ENCODE results near the gene RBMS3. TPM values are rescaled to one million over a fixed set of nuclear protein-coding genes. Genes with fewer than 3 reads are reported as not detected.

The RBMS3 gene
- total and polyA plus RNA-seq, 2 of the 13 experiments (the other 11 are each of a cell fraction or from before 2014, with no cell fraction given), result not detected

DNA sequence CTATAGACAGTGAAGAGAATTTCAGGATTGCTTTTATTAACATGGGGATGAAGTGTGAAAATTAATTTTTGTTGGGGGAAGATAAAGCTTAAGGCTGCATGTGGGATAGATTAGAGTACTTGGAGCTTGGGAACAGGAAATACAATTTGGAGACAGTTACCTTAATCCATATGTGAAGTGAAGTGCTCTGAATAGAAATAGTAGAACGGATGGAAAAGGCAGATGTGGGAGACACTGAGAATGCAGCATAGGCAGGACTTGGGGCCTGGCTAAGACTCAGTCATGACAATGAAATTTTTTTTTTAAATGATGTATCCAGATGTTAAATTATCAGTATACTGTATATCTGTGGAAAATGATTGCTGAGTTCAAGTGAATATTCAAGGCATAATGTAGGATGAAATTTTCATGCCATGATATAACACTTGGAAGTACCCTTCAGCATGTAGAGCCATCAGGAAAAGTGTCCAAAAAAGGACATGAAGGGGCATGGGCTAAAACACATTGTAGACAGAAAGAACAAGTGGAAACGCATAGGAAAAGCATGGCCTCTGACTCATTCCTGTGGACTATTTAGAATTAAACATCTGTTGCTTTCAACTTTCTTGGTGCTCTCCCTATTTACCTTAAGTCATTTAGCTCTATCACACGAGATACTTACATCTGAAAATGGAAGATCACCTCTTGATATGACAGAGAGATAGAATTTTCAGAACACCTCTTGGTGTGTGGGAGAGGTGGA, 134.8 kb downstream of the RBMS3 start:
- no TSS peak for BruUV-seq (replicated peaks)
- Histone ChIP-seq H2AFZ (ENCODE audit: low read length) (no peak overlapping the region), H3K4me2 (ENCODE audit: low read depth, low read length) (no peak overlapping the region), H3K4me3 (replicated peaks in 1 of 3; ENCODE audit: insufficient read depth in 1 of 3, low read depth in 2 of 3, low read length in 3 of 3) (no peak overlapping the region), H3K27me3 (ENCODE audit: control insufficient read depth in 1 of 2, insufficient read depth in 2 of 2, low read length in 2 of 2) (no peaks in the 10 kb centered on the region), H3K9me3 (ENCODE audit: low read length) (no peaks in the 10 kb centered on the region), H3K79me2 (ENCODE audit: insufficient read depth, low read length) (no peaks in the 10 kb centered on the region), H3K4me1 (ENCODE audit: insufficient read depth, low read length) (no peaks in the 10 kb centered on the region), H4K20me1 (ENCODE audit: insufficient read depth, low read length) (no peaks in the 10 kb centered on the region), H3K36me3 (replicated peaks in 1 of 2; ENCODE audit: control insufficient read depth in 1 of 2, insufficient read depth in 2 of 2, low read length in 2 of 2) (no peaks in the 10 kb centered on the region), H3K9ac (ENCODE audit: insufficient read depth, low read depth, low read length) (no peak overlapping the region), H3K27ac (ENCODE audit: extremely low read length, insufficient read depth, low read length) (no peak overlapping the region)
- CTCF ChIA-PET (ENCODE audit: low intra/inter-chr PET ratio, low total read pairs), result no interaction called here
- DNase-seq (ENCODE audit: low spot score) (no peak), ATAC-seq (no peak), FAIRE-seq (no peak)
- 4% methylated on average over 3 of the region's 3 CpGs for WGBS (ENCODE audit: low lambda C conversion rate)
- in situ Hi-C loops (cut with HindIII; ENCODE audit: extremely low pct_ligation_motif_present, low pct_unique_long_range_greater_than_20kb), result no loop called here
- TF ChIP-seq ZSCAN30 (CRISPR knock-in tag; IDR thresholded peaks at IDR 0.05) (no peak), NR2F6 (IDR thresholded peaks at IDR 0.05) (no peak), NR2F6 (CRISPR knock-in tag; IDR thresholded peaks at IDR 0.05) (no peak)
- TF ChIP-seq, protein P1, sequence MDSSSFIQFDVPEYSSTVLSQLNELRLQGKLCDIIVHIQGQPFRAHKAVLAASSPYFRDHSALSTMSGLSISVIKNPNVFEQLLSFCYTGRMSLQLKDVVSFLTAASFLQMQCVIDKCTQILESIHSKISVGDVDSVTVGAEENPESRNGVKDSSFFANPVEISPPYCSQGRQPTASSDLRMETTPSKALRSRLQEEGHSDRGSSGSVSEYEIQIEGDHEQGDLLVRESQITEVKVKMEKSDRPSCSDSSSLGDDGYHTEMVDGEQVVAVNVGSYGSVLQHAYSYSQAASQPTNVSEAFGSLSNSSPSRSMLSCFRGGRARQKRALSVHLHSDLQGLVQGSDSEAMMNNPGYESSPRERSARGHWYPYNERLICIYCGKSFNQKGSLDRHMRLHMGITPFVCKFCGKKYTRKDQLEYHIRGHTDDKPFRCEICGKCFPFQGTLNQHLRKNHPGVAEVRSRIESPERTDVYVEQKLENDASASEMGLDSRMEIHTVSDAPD (CRISPR knock-in tag; IDR thresholded peaks at IDR 0.05), result no peak
- POLR2A ChIA-PET, result no interaction called here
- intact Hi-C loops (cut with micrococcal nuclease; ENCODE audit: unreplicated experiment), result no loop called here

DNA sequence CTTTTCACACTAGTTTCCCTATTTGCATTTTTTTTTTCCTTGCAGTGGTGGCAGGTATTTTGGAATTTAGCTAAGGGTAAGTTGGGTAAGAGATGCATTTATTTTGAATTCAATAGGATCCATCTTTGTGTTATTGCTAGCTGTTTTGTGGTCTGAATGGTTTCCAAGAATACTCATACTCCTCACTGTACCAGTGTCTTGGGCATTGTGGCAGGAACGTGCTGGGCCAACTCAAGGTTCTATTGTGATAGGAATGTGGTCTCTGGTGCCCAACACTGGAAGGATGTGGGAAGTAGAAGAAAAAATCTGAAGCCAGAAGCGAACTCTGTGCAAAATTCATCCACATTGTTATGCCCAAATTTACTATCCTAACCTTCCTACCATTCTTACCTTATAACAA, 135.6 kb downstream of the RBMS3 start:
- H2AFZ ChIP-seq (ENCODE audit: low read length), result no peak overlapping the region
- H3K27me3 ChIP-seq (ENCODE audit: control insufficient read depth in 1 of 2, insufficient read depth in 2 of 2, low read length in 2 of 2), result no peaks in the 10 kb centered on the region
- FAIRE-seq (no peak), ATAC-seq (no peak), DNase-seq (ENCODE audit: low spot score) (no peak)
- ChIA-PET CTCF (ENCODE audit: low intra/inter-chr PET ratio, low total read pairs) (no interaction called here), POLR2A (no interaction called here)
- H3K4me1 ChIP-seq (ENCODE audit: insufficient read depth, low read length), result no peaks in the 10 kb centered on the region
- no peak overlapping the region for H3K27ac ChIP-seq (ENCODE audit: extremely low read length, insufficient read depth, low read length)
- no peaks in the 10 kb centered on the region for H3K36me3 ChIP-seq (replicated peaks in 1 of 2; ENCODE audit: control insufficient read depth in 1 of 2, insufficient read depth in 2 of 2, low read length in 2 of 2)
- no peaks in the 10 kb centered on the region for H3K9me3 ChIP-seq (ENCODE audit: low read length)
- no peaks in the 10 kb centered on the region for H3K79me2 ChIP-seq (ENCODE audit: insufficient read depth, low read length)
- 0% methylated on average over 2 of the region's 2 CpGs for WGBS (ENCODE audit: low lambda C conversion rate)
- no peak overlapping the region for H3K4me3 ChIP-seq (replicated peaks in 1 of 3; ENCODE audit: insufficient read depth in 1 of 3, low read depth in 2 of 3, low read length in 3 of 3)
- intact Hi-C loops (cut with micrococcal nuclease; ENCODE audit: unreplicated experiment), result no loop called here
- H3K4me2 ChIP-seq (ENCODE audit: low read depth, low read length), result no peak overlapping the region
- in situ Hi-C loops (cut with HindIII; ENCODE audit: extremely low pct_ligation_motif_present, low pct_unique_long_range_greater_than_20kb), result no loop called here
- H4K20me1 ChIP-seq (ENCODE audit: insufficient read depth, low read length), result no peaks in the 10 kb centered on the region
- TF ChIP-seq ZBTB7B (CRISPR knock-in tag; IDR thresholded peaks at IDR 0.05) (no peak), KMT2B (CRISPR knock-in tag; IDR thresholded peaks at IDR 0.05) (no peak), ZNF709 (CRISPR knock-in tag; IDR thresholded peaks at IDR 0.05) (no peak), KDM5A (IDR thresholded peaks at IDR 0.05; ENCODE audit: borderline replicate concordance, low read length) (no peak), ZNF180 (CRISPR knock-in tag; IDR thresholded peaks at IDR 0.05; ENCODE audit: borderline replicate concordance, low read depth) (no peak), ZNF337 (CRISPR knock-in tag; IDR thresholded peaks at IDR 0.05; ENCODE audit: borderline replicate concordance, low read depth) (no peak), ZNF614 (CRISPR knock-in tag; IDR thresholded peaks at IDR 0.05; ENCODE audit: borderline replicate concordance) (no peak), NR2F1 (CRISPR knock-in tag; IDR thresholded peaks at IDR 0.05) (no peak), POGZ (CRISPR knock-in tag; IDR thresholded peaks at IDR 0.05) (no peak)
- no peak overlapping the region for H3K9ac ChIP-seq (ENCODE audit: insufficient read depth, low read depth, low read length)
- BruUV-seq (replicated peaks), result no TSS peak
